Measurements from ENCODE around the gene SUN2. TPM values are rescaled to one million over a fixed set of nuclear protein-coding genes. Genes with fewer than 3 reads are reported as not detected.

The SUN2 gene
- total RNA-seq, 1 experiment from 2014 or later: 104 TPM

- no peak for TF ChIP-seq EZH2 (IDR thresholded peaks at IDR 0.05; ENCODE audit: borderline replicate concordance, low read depth, low read length, poor library complexity, severe bottlenecking)
- TF ChIP-seq CTCF (conservative IDR thresholded peaks at IDR 0.05; ENCODE audit: low read depth, low read length): no peak
- no TSS peak for BruUV-seq (replicated peaks)
- POLR2A ChIA-PET (ENCODE audit: low non-redundant PET): interaction anchor here (0.8 kb wide), 1 partner anchor 17 kb away, joined by 4 read pairs; no protein-coding TSS in a partner anchor
- H3K9me3 ChIP-seq (ENCODE audit: low read depth, low read length, poor library complexity, severe bottlenecking): no peaks in the 10 kb centered on the region
- intact Hi-C loops (cut with micrococcal nuclease; ENCODE audit: unreplicated experiment): loop anchor here (10.0 kb wide), 1 partner anchor 205 kb away; the partner anchor contains the start of gene DDX17
- H3K36me3 ChIP-seq (ENCODE audit: insufficient read depth, low read length, poor library complexity, severe bottlenecking): peaks cover 18% of the 10 kb centered on the region
- CTCF ChIA-PET: interaction anchor here (0.6 kb wide), 1 partner anchor 369 kb away, joined by 5 read pairs; no protein-coding TSS in a partner anchor
- H3K4me3 ChIP-seq (ENCODE audit: low read depth, low read length, poor library complexity, severe bottlenecking): no peak overlapping the region
- H3K4me1 ChIP-seq (ENCODE audit: insufficient read depth, low read length, poor library complexity, severe bottlenecking): peaks cover 26% of the 10 kb centered on the region
- H3K27ac ChIP-seq (ENCODE audit: low read depth, low read length, poor library complexity, severe bottlenecking): no peak overlapping the region
- no peaks in the 10 kb centered on the region for H3K27me3 ChIP-seq (replicated peaks; ENCODE audit: insufficient read depth, low read depth, low read length, poor library complexity)
- DNase-seq (ENCODE audit: low spot score): no peak
These were observed 46.5 kb downstream of the SUN2 start for GRCh38 chr22:38709306-38709705.

GRCh38 chr22:38707984-38708383 lies 47.8 kb downstream of the SUN2 start:
- no peaks in the 10 kb centered on the region for H3K27me3 ChIP-seq (replicated peaks; ENCODE audit: insufficient read depth, low read depth, low read length, poor library complexity)
- POLR2A ChIA-PET (ENCODE audit: low non-redundant PET): no interaction called here
- peak overlapping the region; percentile 94 for H3K4me3 ChIP-seq (ENCODE audit: low read depth, low read length, poor library complexity, severe bottlenecking)
- H3K36me3 ChIP-seq (ENCODE audit: insufficient read depth, low read length, poor library complexity, severe bottlenecking): peaks cover 18% of the 10 kb centered on the region
- intact Hi-C loops (cut with micrococcal nuclease; ENCODE audit: unreplicated experiment): loop anchor here (10.0 kb wide), 1 partner anchor 203 kb away; the partner anchor contains the start of gene DDX17
- no peak overlapping the region for H3K27ac ChIP-seq (ENCODE audit: low read depth, low read length, poor library complexity, severe bottlenecking)
- no TSS peak for BruUV-seq (replicated peaks)
- H3K9me3 ChIP-seq (ENCODE audit: low read depth, low read length, poor library complexity, severe bottlenecking): no peaks in the 10 kb centered on the region
- H3K4me1 ChIP-seq (ENCODE audit: insufficient read depth, low read length, poor library complexity, severe bottlenecking): peaks cover 28% of the 10 kb centered on the region
- no peak for TF ChIP-seq CTCF (conservative IDR thresholded peaks at IDR 0.05; ENCODE audit: low read depth, low read length)
- no peak for TF ChIP-seq EZH2 (IDR thresholded peaks at IDR 0.05; ENCODE audit: borderline replicate concordance, low read depth, low read length, poor library complexity, severe bottlenecking)
- no peak for DNase-seq (ENCODE audit: low spot score)
- CTCF ChIA-PET: interaction anchor here (0.6 kb wide), 1 partner anchor 508 kb away, joined by 4 read pairs; no protein-coding TSS in a partner anchor

GRCh38 chr22:38707346-38707745 lies 48.5 kb downstream of the SUN2 start:
- TSS peak; percentile 42 for BruUV-seq (replicated peaks)
- POLR2A ChIA-PET (ENCODE audit: low non-redundant PET): no interaction called here
- Histone ChIP-seq H3K27me3 (replicated peaks; ENCODE audit: insufficient read depth, low read depth, low read length, poor library complexity) (no peaks in the 10 kb centered on the region), H3K27ac (ENCODE audit: low read depth, low read length, poor library complexity, severe bottlenecking) (peak overlapping the region; percentile 97), H3K4me3 (ENCODE audit: low read depth, low read length, poor library complexity, severe bottlenecking) (peak overlapping the region; percentile 94), H3K9me3 (ENCODE audit: low read depth, low read length, poor library complexity, severe bottlenecking) (no peaks in the 10 kb centered on the region), H3K36me3 (ENCODE audit: insufficient read depth, low read length, poor library complexity, severe bottlenecking) (peaks cover 18% of the 10 kb centered on the region), H3K4me1 (ENCODE audit: insufficient read depth, low read length, poor library complexity, severe bottlenecking) (peaks cover 28% of the 10 kb centered on the region)
- intact Hi-C loops (cut with micrococcal nuclease; ENCODE audit: unreplicated experiment): loop anchor here (10.0 kb wide), 1 partner anchor 203 kb away; the partner anchor contains the start of gene DDX17
- no peak for TF ChIP-seq EZH2 (IDR thresholded peaks at IDR 0.05; ENCODE audit: borderline replicate concordance, low read depth, low read length, poor library complexity, severe bottlenecking)
- TF ChIP-seq CTCF (conservative IDR thresholded peaks at IDR 0.05; ENCODE audit: low read depth, low read length): no peak
- no peak for DNase-seq (ENCODE audit: low spot score)
- CTCF ChIA-PET: interaction anchor here (0.6 kb wide), 2 partner anchors 219 to 508 kb away, joined by 3 to 4 read pairs; no protein-coding TSS in a partner anchor
